Muscle layer of duodenum (tissue), 2 donors: ENCODE results near the gene C10orf53.

ENCODE experiments used
- H3K27ac ChIP-seq: one replicate; pipeline ENCODE4 v1.7.0; 2013; ENCODE audit warnings: mild to moderate bottlenecking, low read length
- H3K27me3 ChIP-seq: one replicate; pipeline ENCODE4 v1.7.0; 2013; ENCODE audit warnings: low read depth, mild to moderate bottlenecking, control low read depth, low read length
- H3K36me3 ChIP-seq, 2 donors: one replicate each; pipeline ENCODE4 v1.7.0; 2013; ENCODE audit warnings: low read length in 2 of 2, control low read depth in 1 of 2, mild to moderate bottlenecking in 1 of 2; ENCODE audit not compliant: insufficient read depth in 2 of 2, control insufficient read depth in 1 of 2
- H3K4me1 ChIP-seq, 2 donors: one replicate each; pipeline ENCODE4 v1.7.0; 2013; ENCODE audit warnings: low read length in 2 of 2, mild to moderate bottlenecking in 2 of 2, control low read depth in 1 of 2, moderate library complexity in 1 of 2; ENCODE audit not compliant: insufficient read depth in 2 of 2, control insufficient read depth in 1 of 2
- H3K4me3 ChIP-seq, 2 donors: one replicate each; pipeline ENCODE4 v1.7.0; 2013; ENCODE audit warnings: low read length in 2 of 2, low read depth in 1 of 2, mild to moderate bottlenecking in 1 of 2
- H3K9me3 ChIP-seq, 2 donors: one replicate each; pipeline ENCODE4 v1.7.0; 2013; ENCODE audit warnings: low read length in 2 of 2, control low read depth in 1 of 2, mild to moderate bottlenecking in 1 of 2; ENCODE audit not compliant: control insufficient read depth in 1 of 2
- donor health status: healthy.

Gene C10orf53

DNA sequence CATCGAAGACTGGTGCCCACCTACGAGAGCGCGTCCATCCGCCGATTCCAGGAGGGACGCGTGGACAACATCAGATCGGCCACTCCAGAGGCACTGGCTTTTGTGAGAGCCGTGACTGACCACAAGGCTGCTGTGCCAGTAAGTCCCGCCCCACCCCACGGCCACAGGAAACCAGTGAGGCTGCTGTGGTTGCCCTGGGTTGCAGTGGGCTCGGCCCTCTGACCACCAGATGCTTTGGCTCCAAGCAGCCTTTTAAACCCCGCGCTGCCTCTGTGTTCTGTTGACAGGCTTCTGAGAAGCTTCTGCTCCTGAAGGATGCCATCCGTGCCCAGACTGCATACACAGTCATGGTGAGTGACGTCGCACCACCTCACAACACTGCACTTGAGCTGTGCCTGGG, 24.4 kb upstream of the C10orf53 start:
- Histone ChIP-seq H3K4me1 (no peaks in the 10 kb centered on the region), H3K4me3 (no peak overlapping the region), H3K27me3 (no peaks in the 10 kb centered on the region), H3K27ac (no peak overlapping the region), H3K36me3 (no peaks in the 10 kb centered on the region), H3K9me3 (peaks cover 0 to 6% of the 10 kb centered on the region in 2 donors)

DNA sequence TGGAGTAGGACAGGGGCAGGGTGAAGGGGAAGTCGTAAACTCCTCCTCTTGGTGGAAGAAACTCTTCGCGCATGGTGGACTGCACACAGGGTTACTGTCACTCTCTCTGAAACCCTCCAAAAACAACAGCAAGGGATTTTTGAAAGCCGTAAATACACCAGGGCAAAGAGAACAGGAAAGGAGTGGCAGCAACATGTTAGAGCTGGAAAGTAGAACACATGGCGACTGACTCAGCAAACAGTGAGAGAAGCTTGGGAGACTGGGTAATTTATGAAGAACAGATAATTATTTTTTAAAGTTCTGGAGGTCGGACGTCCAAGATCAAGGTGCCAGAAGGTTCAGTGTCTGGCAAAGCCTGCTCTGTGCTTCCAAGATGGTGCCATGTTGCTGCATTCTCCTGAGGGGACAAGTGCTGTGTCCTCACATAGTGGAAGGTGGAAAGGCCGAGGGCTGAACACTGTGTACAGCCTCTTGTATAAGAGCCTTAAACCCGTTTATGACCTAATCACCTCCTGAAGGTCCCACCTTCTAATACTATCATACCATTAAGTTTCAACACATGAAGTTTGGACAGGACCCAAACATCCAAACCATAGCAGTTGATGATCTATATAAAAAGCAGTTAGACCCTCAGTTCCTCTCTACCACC, 22.5 kb upstream of the C10orf53 start:
- H3K27ac ChIP-seq, result no peak overlapping the region
- H3K4me1 ChIP-seq, result no peaks in the 10 kb centered on the region
- H3K4me3 ChIP-seq, result no peak overlapping the region
- peaks cover 0 to 6% of the 10 kb centered on the region in 2 donors for H3K9me3 ChIP-seq
- no peaks in the 10 kb centered on the region for H3K36me3 ChIP-seq
- H3K27me3 ChIP-seq, result no peaks in the 10 kb centered on the region

DNA sequence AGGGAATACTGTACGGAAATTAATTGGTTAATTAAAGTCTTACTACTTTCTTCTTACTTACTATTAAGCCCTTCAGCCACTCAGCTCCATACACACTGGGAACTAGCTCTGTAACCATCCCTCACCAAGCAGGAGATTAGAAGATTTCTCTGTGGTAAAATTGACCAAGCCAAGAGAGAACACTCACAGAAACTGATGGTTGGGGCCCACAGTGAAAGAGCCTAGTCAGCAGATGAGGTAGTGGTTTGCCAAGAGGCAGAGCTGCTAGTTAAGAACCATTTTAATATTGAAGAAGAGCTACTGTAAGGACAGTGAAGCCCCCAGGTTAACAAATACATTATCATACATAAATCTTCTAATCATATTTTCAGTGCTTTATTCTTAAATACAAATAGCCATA, 21.8 kb upstream of the C10orf53 start:
- Histone ChIP-seq H3K27ac (no peak overlapping the region), H3K36me3 (no peaks in the 10 kb centered on the region), H3K27me3 (no peaks in the 10 kb centered on the region), H3K9me3 (peaks cover 0 to 6% of the 10 kb centered on the region in 2 donors), H3K4me1 (no peaks in the 10 kb centered on the region), H3K4me3 (no peak overlapping the region)

DNA sequence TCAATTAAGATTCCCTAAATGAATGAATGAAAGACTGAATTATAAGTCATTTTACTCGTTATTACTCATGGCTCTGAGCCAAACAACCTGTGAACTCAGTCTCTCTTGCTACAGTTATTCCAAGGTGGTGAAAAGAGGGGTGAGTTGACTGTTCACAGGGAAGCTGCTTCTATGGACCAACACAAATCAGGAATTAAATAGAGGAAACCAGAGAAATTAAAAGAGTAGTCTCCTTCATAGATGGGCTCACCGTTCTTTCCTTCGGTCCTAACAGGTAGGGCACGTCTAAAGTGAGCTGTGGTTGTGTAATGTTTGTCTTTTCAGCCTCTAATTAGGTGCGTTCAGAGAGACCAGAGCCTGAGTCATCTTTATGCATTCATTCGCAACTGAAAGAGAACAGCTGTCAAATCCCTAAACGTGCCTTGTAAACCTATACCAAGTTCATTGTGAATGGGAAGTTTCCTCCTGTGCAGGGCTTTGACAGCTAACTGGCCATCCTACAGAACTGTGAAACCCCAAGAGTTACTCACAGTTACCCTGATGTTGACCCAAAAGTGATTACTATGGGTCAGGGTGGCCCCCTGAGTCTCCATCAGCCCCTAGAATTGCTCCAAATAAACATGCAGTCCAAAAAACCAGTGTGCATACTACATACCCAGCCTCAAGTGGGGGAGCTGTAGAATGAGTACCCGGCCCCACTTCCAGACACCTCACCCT, 18.2 kb upstream of the C10orf53 start:
- Histone ChIP-seq H3K36me3 (no peaks in the 10 kb centered on the region), H3K27me3 (no peaks in the 10 kb centered on the region), H3K27ac (no peak overlapping the region), H3K4me3 (no peak overlapping the region), H3K4me1 (no peaks in the 10 kb centered on the region), H3K9me3 (peaks cover 0 to 6% of the 10 kb centered on the region in 2 donors)

DNA sequence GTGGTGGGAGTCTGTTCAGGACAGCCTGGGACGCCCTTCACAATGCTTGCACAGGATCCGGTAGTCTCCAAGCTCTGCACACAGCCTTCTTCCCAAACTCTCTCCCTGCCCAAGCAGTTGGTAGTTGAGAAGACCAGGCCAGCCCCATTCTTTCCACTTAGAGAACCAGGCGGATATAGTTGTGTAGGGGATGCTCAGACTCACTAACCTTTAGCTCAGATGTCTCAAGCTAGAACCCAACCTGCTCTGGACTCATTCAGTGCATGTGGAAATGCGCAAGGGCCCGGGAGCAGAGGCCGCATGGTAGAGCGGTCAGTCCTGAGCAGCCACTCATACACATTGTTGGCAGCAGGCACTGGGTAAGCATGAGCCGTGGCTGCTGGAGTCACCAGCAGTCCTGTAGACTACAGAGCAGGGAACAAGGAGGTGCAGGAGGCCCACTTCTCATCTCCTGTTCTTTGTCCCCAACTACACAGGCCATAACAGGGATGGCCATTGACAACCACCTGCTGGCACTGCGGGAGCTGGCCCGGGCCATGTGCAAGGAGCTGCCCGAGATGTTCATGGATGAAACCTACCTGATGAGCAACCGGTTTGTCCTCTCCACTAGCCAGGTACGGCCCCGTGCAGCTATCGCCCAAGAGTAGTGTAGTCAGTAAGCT, 17.2 kb upstream of the C10orf53 start:
- no peak overlapping the region for H3K4me3 ChIP-seq
- no peaks in the 10 kb centered on the region for H3K4me1 ChIP-seq
- H3K9me3 ChIP-seq, result peaks cover 0 to 6% of the 10 kb centered on the region in 2 donors
- H3K36me3 ChIP-seq, result no peaks in the 10 kb centered on the region
- no peak overlapping the region for H3K27ac ChIP-seq
- H3K27me3 ChIP-seq, result no peaks in the 10 kb centered on the region

DNA sequence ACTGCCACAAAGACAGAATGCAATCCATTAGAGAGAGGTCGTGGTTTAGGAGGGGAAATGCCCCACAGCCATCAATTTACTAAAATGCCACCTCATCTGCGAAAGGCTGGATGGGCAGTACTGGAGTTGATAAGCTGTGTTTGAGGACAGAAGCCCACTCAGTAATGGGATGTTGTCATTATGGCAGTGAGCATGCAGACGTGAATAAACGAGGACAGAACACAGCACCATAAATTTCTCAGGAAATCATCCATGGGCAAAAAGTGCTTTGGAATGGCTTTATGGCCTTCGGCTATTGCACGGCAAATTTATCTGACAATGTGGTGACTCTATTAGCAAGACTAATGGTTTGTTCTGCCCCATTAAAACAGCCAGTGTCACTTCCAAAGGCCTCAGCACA, 15.9 kb upstream of the C10orf53 start:
- H3K9me3 ChIP-seq, result peaks cover 0 to 6% of the 10 kb centered on the region in 2 donors
- H3K4me1 ChIP-seq, result no peaks in the 10 kb centered on the region
- H3K27me3 ChIP-seq, result peaks cover 3% of the 10 kb centered on the region
- H3K27ac ChIP-seq, result no peak overlapping the region
- H3K4me3 ChIP-seq, result no peak overlapping the region
- no peaks in the 10 kb centered on the region for H3K36me3 ChIP-seq

DNA sequence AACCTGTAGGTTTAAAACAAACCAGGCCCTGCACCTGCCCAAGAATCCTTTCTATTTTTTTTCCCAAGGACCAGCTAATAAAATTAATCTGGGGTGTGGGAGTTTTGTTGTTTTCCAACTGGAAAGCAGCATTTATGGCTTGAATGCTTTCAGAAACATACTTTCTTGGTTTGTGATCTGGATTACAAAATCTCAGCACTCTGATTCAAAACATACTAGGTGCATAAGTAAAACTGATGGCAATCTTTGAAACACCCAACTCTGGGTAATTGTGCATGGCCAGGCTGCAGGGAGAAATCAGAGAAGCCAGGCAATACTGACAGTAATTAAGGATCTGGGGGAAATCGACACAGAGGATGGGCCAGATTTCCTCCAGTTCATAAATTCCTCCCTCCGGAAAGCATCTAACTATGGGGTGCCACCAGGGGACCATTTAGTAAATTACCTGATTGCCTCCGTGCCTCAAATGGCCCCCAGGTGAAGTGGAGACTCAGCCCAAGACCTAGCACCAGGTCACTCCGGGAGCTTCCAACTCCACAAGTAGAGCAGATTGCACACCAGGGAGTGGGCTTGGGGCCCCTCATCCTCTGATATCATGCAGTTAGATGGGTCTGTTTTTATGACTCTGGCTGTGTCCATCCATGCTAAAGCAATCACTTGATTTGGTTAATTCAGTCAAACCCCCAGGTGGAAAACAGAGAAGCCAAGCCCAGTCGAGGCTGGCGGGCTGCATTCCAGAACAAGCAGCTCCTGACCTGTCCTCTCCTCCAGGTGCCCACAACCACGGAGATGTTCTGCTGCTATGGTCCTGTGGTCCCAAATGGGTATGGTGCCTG, 15.2 kb upstream of the C10orf53 start:
- Histone ChIP-seq H3K36me3 (no peaks in the 10 kb centered on the region), H3K9me3 (peaks cover 0 to 3% of the 10 kb centered on the region in 2 donors), H3K4me1 (no peaks in the 10 kb centered on the region), H3K4me3 (no peak overlapping the region), H3K27me3 (peaks cover 7% of the 10 kb centered on the region), H3K27ac (no peak overlapping the region)

DNA sequence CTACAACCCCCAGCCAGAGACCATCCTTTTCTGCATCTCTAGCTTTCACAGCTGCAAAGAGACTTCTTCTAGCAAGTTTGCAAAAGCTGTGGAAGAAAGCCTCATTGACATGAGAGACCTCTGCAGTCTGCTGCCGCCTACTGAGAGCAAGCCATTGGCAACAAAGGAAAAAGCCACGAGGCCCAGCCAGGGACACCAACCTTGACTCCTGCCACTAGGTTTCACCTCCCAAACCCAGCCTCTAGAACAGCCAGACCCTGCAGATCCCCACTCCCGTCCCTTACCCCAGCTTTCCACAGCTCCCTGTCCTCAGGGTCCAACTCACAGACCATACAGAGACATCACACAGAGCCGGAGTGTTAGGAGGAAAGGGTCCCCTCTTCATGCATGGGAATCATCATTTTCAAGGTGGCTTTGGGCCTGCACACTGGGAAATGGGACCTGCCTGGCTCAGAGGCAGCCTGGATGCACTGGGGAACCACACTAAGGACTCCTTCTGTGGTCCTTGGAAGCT, 14.6 kb upstream of the C10orf53 start:
- no peaks in the 10 kb centered on the region for H3K4me1 ChIP-seq
- no peaks in the 10 kb centered on the region for H3K36me3 ChIP-seq
- H3K27ac ChIP-seq, result no peak overlapping the region
- no peaks in the 10 kb centered on the region for H3K9me3 ChIP-seq
- peaks cover 7% of the 10 kb centered on the region for H3K27me3 ChIP-seq
- H3K4me3 ChIP-seq, result no peak overlapping the region

DNA sequence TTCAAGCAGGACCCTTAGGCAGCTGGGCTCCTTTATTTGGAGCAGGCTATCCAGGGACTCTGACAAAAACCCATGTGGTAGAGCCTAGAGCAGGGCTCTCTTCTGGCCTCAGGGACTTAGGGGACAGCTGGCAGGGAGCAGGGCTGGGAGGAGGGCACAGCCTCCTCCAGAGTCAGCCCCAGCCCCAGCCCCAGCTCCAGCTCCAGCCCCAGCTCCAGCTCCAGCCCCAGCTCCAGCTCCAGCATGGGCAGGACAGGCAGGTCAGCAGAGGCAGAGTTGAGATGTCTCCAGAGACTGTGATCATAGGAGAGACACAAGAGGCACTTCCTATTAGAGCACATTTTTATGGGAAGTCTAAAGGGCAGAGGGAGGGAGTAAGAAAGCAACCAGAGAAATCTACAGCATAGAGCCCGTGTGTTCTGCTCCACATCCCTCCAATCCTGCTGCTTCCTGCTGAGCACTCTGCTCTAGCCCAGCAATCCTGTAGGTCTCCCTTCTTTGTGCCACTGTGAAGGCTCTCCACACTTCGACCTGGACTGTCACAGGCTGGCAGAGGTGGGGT, 13.3 kb upstream of the C10orf53 start:
- H3K4me3 ChIP-seq, result no peak overlapping the region
- H3K27me3 ChIP-seq, result peaks cover 7% of the 10 kb centered on the region
- no peaks in the 10 kb centered on the region for H3K36me3 ChIP-seq
- H3K9me3 ChIP-seq, result no peaks in the 10 kb centered on the region
- H3K4me1 ChIP-seq, result no peaks in the 10 kb centered on the region
- no peak overlapping the region for H3K27ac ChIP-seq

DNA sequence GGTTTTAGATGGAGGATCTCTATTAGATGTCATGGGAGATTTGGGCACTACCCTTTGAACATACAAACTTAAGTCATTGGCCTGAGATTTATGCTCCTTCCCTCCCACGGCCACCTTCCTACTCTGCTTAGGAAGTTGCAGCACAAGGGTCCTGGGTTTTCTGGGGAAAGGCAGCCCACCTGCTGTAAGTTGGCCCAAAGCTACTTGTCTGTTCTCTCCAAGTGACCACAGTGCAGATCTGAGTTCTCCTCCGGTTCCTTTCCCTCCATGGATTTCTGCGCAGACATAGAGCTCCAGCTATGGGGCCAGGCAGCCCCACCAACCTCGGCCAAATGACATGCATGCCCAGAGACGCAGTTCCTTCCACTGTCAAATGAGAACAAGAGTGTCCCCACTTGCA, 12.8 kb upstream of the C10orf53 start:
- peaks cover 7% of the 10 kb centered on the region for H3K27me3 ChIP-seq

More for the DNA sequence above, 12.8 kb upstream of the C10orf53 start:
- H3K27ac ChIP-seq, result no peak overlapping the region
- H3K4me3 ChIP-seq, result no peak overlapping the region
- H3K36me3 ChIP-seq, result no peaks in the 10 kb centered on the region
- H3K4me1 ChIP-seq, result no peaks in the 10 kb centered on the region
- no peaks in the 10 kb centered on the region for H3K9me3 ChIP-seq
